Measurements from ENCODE around the gene ZBTB7B. TPM values are rescaled to one million over a fixed set of nuclear protein-coding genes. Genes with fewer than 3 reads are reported as not detected.

The ZBTB7B gene
- total and polyA plus RNA-seq, 9 of the 15 experiments (the other 6 are each of a cell fraction or from before 2014, with no cell fraction given), result 0.04 to 46.5 (median 15.2) TPM

DNA sequence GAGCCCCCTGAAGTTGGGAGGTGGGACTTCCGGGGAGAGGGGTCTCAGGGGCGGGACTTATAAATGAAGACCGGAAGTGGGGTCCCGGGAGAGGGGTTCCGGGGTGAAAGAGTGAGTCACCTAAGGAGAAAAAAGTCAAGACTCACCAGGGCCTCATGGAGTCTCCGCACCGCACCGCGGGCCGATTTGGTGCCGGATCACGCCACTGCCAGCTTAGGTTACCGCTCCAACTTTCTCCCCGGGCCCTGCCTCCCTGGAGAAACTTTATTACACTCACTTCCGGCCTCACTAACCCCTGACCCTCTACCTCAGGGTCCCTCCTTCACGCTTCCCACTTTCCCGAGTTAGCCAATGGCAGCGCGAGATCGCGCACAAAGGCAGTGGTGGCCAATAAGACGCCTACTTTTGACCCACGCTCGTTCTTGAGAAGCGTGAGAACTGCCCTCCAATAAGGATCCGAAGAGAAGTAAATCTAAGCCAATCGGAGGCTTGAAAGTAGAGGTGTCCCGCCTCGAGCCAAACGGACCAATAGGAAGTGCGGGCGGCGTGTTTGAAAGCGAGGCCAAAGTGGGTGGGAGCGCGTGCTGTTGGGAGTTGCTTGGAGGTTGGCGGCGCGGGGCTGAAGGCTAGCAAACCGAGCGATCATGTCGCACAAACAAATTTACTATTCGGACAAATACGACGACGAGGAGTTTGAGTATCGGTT, 28.3 kb upstream of the ZBTB7B start, which contains the start of gene CKS1B (continued):
- TF ChIP-seq, protein P1, sequence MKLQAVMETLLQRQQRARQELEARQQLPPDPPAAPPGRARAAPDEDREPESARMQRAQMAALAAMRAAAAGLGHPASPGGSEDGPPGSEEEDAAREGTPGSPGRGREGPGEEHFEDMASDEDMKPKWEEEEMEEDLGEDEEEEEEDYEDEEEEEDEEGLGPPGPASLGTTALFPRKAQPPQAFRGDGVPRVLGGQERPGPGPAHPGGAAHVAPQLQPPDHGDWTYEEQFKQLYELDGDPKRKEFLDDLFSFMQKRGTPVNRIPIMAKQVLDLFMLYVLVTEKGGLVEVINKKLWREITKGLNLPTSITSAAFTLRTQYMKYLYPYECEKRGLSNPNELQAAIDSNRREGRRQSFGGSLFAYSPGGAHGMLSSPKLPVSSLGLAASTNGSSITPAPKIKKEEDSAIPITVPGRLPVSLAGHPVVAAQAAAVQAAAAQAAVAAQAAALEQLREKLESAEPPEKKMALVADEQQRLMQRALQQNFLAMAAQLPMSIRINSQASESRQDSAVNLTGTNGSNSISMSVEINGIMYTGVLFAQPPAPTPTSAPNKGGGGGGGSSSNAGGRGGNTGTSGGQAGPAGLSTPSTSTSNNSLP (IDR thresholded peaks at IDR 0.05; ENCODE audit: borderline replicate concordance, low read depth, low read length), result no peak
- no peak for TF ChIP-seq ZNF583 (CRISPR knock-in tag; IDR thresholded peaks at IDR 0.05)
- no peak for TF ChIP-seq KDM4B (IDR thresholded peaks at IDR 0.05; ENCODE audit: borderline replicate concordance in 2 of 2, low read depth in 1 of 2)
- 0 out of 2 replicates have a peak, but pooled peaks have one; percentile 3 for TF ChIP-seq GTF2E2 (tag; IDR thresholded peaks at IDR 0.05)
- TF ChIP-seq BHLHE40 (IDR thresholded peaks at IDR 0.05; ENCODE audit: low read length), result peak; percentile 76
- TF ChIP-seq NBN (IDR thresholded peaks at IDR 0.05; ENCODE audit: low read depth), result peak; percentile 69
- no peak for TF ChIP-seq ATF1 (CRISPR knock-in tag; IDR thresholded peaks at IDR 0.05)
- peak; percentile 92 for TF ChIP-seq ATF1 (tag; IDR thresholded peaks at IDR 0.05)
- TF ChIP-seq E2F3 (CRISPR knock-in tag; IDR thresholded peaks at IDR 0.05), result peak; percentile 60; the same call in 1 of the 2 replicates
- TF ChIP-seq ZZZ3 (IDR thresholded peaks at IDR 0.05), result no peak
- TF ChIP-seq TRIM24 (IDR thresholded peaks at IDR 0.05), result 0 out of 4 replicates have a peak, but pooled peaks of 1 of the 2 experiments have one; percentile 6
- TF ChIP-seq, protein P2, sequence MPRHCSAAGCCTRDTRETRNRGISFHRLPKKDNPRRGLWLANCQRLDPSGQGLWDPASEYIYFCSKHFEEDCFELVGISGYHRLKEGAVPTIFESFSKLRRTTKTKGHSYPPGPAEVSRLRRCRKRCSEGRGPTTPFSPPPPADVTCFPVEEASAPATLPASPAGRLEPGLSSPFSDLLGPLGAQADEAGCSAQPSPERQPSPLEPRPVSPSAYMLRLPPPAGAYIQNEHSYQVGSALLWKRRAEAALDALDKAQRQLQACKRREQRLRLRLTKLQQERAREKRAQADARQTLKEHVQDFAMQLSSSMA (CRISPR knock-in tag; IDR thresholded peaks at IDR 0.05), result 0 out of 2 replicates have a peak, but pooled peaks have one; percentile 69
- TF ChIP-seq, protein P3, sequence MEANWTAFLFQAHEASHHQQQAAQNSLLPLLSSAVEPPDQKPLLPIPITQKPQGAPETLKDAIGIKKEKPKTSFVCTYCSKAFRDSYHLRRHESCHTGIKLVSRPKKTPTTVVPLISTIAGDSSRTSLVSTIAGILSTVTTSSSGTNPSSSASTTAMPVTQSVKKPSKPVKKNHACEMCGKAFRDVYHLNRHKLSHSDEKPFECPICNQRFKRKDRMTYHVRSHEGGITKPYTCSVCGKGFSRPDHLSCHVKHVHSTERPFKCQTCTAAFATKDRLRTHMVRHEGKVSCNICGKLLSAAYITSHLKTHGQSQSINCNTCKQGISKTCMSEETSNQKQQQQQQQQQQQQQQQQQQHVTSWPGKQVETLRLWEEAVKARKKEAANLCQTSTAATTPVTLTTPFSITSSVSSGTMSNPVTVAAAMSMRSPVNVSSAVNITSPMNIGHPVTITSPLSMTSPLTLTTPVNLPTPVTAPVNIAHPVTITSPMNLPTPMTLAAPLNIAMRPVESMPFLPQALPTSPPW (CRISPR knock-in tag; IDR thresholded peaks at IDR 0.05), result peak; percentile 16; the same call in 1 of the 2 replicates
- TF ChIP-seq HDAC3 (IDR thresholded peaks at IDR 0.05; ENCODE audit: borderline replicate concordance, partially characterized antibody), result no peak
- TF ChIP-seq PHF8 (IDR thresholded peaks at IDR 0.05; ENCODE audit: borderline replicate concordance, low read length), result peak; percentile 86
- TF ChIP-seq, protein P4, sequence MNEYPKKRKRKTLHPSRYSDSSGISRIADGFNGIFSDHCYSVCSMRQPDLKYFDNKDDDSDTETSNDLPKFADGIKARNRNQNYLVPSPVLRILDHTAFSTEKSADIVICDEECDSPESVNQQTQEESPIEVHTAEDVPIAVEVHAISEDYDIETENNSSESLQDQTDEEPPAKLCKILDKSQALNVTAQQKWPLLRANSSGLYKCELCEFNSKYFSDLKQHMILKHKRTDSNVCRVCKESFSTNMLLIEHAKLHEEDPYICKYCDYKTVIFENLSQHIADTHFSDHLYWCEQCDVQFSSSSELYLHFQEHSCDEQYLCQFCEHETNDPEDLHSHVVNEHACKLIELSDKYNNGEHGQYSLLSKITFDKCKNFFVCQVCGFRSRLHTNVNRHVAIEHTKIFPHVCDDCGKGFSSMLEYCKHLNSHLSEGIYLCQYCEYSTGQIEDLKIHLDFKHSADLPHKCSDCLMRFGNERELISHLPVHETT (CRISPR knock-in tag; conservative IDR thresholded peaks at IDR 0.05 in 1 of 2, IDR thresholded peaks at IDR 0.05 in 1 of 2), result peak in 1 of 2 experiments; percentile 17; a peak in 1 of 4 replicates
- TF ChIP-seq XRCC5 (IDR thresholded peaks at IDR 0.05; ENCODE audit: low read depth, low read length), result no peak
- TF ChIP-seq SMARCA4 (IDR thresholded peaks at IDR 0.05), result no peak
- peak; percentile 97 for TF ChIP-seq FOS (IDR thresholded peaks at IDR 0.05; ENCODE audit: extremely low read depth, insufficient read length)
- peak; percentile 66; the same call in 1 of the 2 replicates for TF ChIP-seq OTX1 (CRISPR knock-in tag; IDR thresholded peaks at IDR 0.05)
- TF ChIP-seq FOSL1 (tag; conservative IDR thresholded peaks at IDR 0.05), result peak; percentile 92
- peak; percentile 99 for TF ChIP-seq MYBL2 (IDR thresholded peaks at IDR 0.05; ENCODE audit: low read depth)
- peak; percentile 79; the same call in 1 of the 2 replicates for TF ChIP-seq MYBL2 (CRISPR knock-in tag; IDR thresholded peaks at IDR 0.05; ENCODE audit: borderline replicate concordance)
- TF ChIP-seq ZNF384 (IDR thresholded peaks at IDR 0.05; ENCODE audit: low read depth, low read length), result no peak

Measured in K562 (cell line).